Spinal cord (tissue), 10 donors: ENCODE measurements around the gene ZNF43. TPM values are rescaled to one million over a fixed set of nuclear protein-coding genes. Genes with fewer than 3 reads are reported as not detected.
"Not testable (repeated sequence)": the region's sequence is repeated elsewhere in the genome, so short reads cannot be mapped to it uniquely, and the experiment has no call there.

Source experiments
- DNase-seq, 6 donors: peaks; one replicate each; pipeline versions ENCODE4 v3.0.0 to v3.0.0-alpha.2; 2013 to 2015; ENCODE audit warnings: low spot score in 6 of 6, low read depth in 4 of 6
- H3K27ac ChIP-seq: one replicate; pipeline ENCODE4 v1.5.1; 2013; ENCODE audit warnings: low read depth, low read length, control low read depth
- H3K27me3 ChIP-seq: one replicate; pipeline ENCODE4 v1.6.1; 2013; ENCODE audit warnings: low read length; ENCODE audit not compliant: control insufficient read depth, insufficient read depth
- H3K36me3 ChIP-seq: one replicate; pipeline ENCODE4 v1.6.1; 2013; ENCODE audit warnings: low read length; ENCODE audit not compliant: control insufficient read depth, insufficient read depth
- H3K4me1 ChIP-seq: one replicate; pipeline ENCODE4 v1.6.1; 2013; ENCODE audit warnings: low read length; ENCODE audit not compliant: control insufficient read depth, insufficient read depth
- H3K4me3 ChIP-seq: one replicate; pipeline ENCODE4 v1.5.1; 2013; ENCODE audit warnings: low read depth, low read length, control low read depth
- H3K9me3 ChIP-seq: one replicate; pipeline ENCODE4 v1.6.1; 2013; ENCODE audit warnings: low read length; ENCODE audit not compliant: control insufficient read depth, insufficient read depth
- WGBS: methylation state at CpG from one replicate; pipeline ENCODE4 v1.1.5; 2013; ENCODE audit warnings: missing lambda C conversion rate; ENCODE audit not compliant: insufficient coverage; 5-methylcytosine and 5-hydroxymethylcytosine counted together
- long read RNA-seq, 4 donors: transcript quantifications; one replicate each; lab custom pipeline, GENCODE V29; 2026
- polyA plus RNA-seq, 2 donors: library from polyadenylated mRNA; unstranded; fragments of 120-200 nt; gene quantifications; one replicate each; pipeline ENCODE4 v1.2.1, GENCODE V29; 2013; ENCODE audit not compliant: insufficient read length in 2 of 2
- total RNA-seq, 2 donors: library from RNA; depleted of rRNA in 1 of 2; stranded (reverse); fragments of 120-200 nt in 1 of 2; fragments of >200 nt in 1 of 2; gene quantifications; one replicate each; pipeline versions ENCODE4 v1.2.3 to v1.2.4, GENCODE V29; 2013 to 2014
- donor health status: healthy.

Gene ZNF43
- 10 to 100 TPM; 30.5 to 31.7 TPM for total RNA-seq
- 10 to 100 TPM; 19.6 to 21.5 TPM for polyA plus RNA-seq
- long read RNA-seq, donor 1, full-length matches to known transcripts = 9 of 9 reads
- long read RNA-seq, donor 1, partial matches to known transcripts = 0 of 9 reads
- long read RNA-seq, donor 1, other reads (novel, unspliced or antisense) = 0 of 9 reads
- long read RNA-seq, donor 2, partial matches to known transcripts = 0 of 2 reads
- long read RNA-seq, donor 2, other reads (novel, unspliced or antisense) = 0 of 2 reads
- long read RNA-seq, donor 3, partial matches to known transcripts = 0 of 4 reads
- long read RNA-seq, donor 3, other reads (novel, unspliced or antisense) = 0 of 4 reads
- long read RNA-seq, donor 4, full-length matches to known transcripts = 6 of 6 reads
- long read RNA-seq, donor 4, partial matches to known transcripts = 0 of 6 reads
- long read RNA-seq, donor 4, other reads (novel, unspliced or antisense) = 0 of 6 reads

DNA sequence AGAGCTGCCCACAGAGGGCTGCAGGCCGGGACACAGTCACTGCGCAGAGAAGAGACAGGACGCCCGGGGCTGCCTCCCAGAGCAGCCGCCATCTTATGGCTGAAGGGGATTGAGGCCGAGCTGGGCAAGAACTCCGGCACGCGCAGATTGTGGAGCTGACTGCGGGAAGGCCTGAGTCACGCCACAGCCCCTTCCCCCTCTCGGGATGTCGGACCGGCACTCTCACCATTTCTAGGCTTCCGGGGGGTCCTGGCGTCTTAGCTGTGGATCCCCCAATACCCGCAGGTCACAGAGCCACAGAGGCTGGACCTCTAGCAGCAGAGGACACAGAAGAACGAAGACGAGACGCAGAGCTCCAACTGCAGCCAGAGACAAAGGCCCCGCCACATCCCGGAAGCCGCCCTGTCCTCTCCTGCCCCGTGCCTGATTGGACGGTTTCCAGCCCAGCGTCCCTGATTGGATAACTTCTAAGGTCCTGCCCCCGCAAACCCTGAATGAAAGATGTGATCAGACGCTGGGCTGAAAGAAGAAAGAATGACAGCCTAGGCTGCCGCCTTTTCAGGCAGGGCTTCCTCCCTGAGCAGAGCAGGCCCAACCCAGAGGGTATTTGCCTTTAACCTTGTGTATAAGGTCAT is at the start of gene ZNF43:
Gene ZNF43 (minus strand): TSS at position 373 of the 635 bp plus-strand sequence. CDS start 144 bp downstream, at position 229.
- peak within 1 kb of the TSS; percentile 82 for H3K27ac ChIP-seq
- H3K36me3 ChIP-seq = peaks cover 7% of the 10 kb centered on the region
- DNase-seq = peak; percentile 93 to 99 (median 96)
- H3K4me3 ChIP-seq = peak within 1 kb of the TSS; percentile 58
- WGBS = 0% methylated on average over 28 of the region's 29 CpGs
- peaks cover 12% of the 10 kb centered on the region for H3K4me1 ChIP-seq
- H3K9me3 ChIP-seq = peaks cover 4% of the 10 kb centered on the region
- no peaks in the 10 kb centered on the region for H3K27me3 ChIP-seq

DNA sequence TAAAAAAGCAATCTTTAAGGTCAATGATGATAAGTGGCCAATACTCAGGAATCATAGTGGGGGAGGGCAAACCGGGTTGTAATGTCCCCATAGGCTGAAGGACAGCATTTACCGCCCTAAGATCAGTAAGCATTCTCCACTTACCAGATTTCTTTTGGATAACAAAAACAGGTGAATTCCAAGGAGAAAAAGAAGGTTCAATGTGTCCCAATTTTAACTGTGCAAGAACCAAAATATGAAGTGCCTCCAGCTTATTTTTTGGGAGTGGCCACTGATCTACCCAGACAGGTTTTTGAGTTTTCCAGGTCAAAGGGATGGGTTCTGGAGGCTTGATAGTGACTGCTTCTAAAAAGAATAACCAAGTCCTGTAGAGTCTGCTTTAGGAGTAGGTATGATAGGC is 49.5 kb upstream of the ZNF43 start:
- not testable (repeated sequence) for H3K36me3 ChIP-seq, H3K4me1 ChIP-seq, H3K4me3 ChIP-seq, H3K27me3 ChIP-seq, DNase-seq, H3K27ac ChIP-seq, H3K9me3 ChIP-seq
- WGBS = no CpG with 5 or more reads among the region's 2 CpGs

DNA sequence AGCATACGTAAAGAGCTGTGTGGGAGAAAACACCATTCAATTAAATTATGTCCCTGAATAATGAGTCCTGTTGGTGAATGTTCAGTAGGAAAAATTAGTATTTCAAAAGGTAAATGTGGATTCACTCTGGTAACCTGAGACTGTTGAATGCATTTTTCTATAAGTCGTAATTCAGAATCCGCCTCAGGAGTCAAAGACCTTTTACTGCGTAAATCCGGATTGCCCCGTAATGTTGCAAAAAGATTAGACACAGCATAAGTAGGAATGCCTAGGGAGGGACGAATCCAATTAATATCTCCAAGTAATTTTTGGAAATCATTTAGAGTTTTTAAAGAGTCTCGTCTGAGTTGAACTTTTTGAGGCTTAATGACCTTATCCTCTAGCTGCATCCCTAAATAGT is 48.8 kb upstream of the ZNF43 start:
- H3K9me3 ChIP-seq, H3K27ac ChIP-seq, H3K4me1 ChIP-seq, H3K4me3 ChIP-seq, H3K27me3 ChIP-seq, DNase-seq, H3K36me3 ChIP-seq: not testable (repeated sequence)
- WGBS = no CpG with 5 or more reads among the region's 8 CpGs

DNA sequence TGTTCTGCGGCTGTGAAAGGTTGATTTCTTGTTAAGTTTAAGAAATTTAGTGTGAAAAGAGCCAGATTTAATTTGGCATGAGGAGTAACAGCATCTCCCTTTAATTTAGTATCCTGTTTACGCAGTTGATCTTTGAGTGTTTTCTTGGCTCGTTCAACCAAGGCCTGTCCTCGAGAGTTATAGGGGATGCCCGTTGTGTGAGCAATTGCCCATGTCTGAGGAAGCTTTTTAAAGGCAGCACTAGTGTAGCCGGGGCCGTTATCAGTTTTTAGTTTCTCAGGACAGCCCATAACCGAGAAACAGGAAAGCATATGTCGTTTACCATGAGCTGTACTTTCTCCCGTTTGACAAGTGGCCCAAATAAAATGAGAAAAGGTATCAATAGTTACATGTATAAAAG is 47.5 kb upstream of the ZNF43 start:
- Histone ChIP-seq H3K27me3 (no peaks in the 10 kb centered on the region), H3K36me3 (no peaks in the 10 kb centered on the region), H3K4me1 (no peaks in the 10 kb centered on the region), H3K27ac (no peak overlapping the region), H3K4me3 (no peak overlapping the region), H3K9me3 (no peaks in the 10 kb centered on the region)
- WGBS = 81% methylated on average over 10 of the region's 10 CpGs
- DNase-seq = no peak

DNA sequence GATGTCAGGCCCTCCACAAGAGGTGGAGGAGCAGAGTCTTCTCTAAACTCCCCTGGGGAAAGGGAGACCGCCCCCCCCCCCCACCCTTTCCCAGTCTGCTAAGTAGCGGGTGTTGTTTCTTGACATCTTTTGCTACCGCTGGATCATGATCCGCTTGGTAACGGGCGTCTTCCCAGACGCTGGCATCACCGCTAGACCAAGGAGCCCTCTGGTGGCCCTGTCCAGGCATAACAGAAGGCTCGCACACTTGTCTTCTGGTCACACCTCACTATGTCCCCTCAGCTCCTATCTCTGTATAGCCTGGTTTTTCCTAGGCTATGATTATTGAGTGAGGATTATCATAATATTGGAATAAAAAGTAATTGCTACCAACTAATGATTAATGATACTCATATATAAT is 44.8 kb upstream of the ZNF43 start:
- H3K36me3 ChIP-seq, H3K27me3 ChIP-seq, H3K4me1 ChIP-seq, H3K4me3 ChIP-seq, H3K27ac ChIP-seq, H3K9me3 ChIP-seq, DNase-seq: not testable (repeated sequence)
- WGBS = no CpG with 5 or more reads among the region's 9 CpGs

DNA sequence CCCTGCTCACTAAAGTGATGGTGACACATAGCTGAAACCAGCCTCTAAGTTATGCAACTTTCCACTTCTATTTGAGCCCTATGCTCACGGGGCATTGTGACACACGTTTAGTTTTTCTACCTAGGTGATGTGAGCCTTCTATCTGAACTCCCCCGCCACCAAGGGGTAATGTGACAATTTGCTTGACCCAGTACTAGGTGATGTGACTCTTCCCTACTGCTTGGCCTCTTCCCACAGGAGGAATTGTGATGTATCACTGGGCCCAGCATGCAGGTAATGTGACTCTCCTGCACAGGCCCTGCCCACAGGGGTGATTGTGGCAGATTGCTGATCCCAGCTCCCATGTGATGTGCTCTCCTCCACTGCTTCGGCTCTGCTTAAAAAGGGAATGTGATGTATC is 42.7 kb upstream of the ZNF43 start:
- no peaks in the 10 kb centered on the region for H3K36me3 ChIP-seq
- H3K27ac ChIP-seq = no peak overlapping the region
- H3K9me3 ChIP-seq = no peaks in the 10 kb centered on the region
- H3K4me3 ChIP-seq = no peak overlapping the region
- H3K27me3 ChIP-seq = no peaks in the 10 kb centered on the region
- WGBS = 84% methylated on average over 2 of the region's 4 CpGs
- no peak for DNase-seq
- no peaks in the 10 kb centered on the region for H3K4me1 ChIP-seq

DNA sequence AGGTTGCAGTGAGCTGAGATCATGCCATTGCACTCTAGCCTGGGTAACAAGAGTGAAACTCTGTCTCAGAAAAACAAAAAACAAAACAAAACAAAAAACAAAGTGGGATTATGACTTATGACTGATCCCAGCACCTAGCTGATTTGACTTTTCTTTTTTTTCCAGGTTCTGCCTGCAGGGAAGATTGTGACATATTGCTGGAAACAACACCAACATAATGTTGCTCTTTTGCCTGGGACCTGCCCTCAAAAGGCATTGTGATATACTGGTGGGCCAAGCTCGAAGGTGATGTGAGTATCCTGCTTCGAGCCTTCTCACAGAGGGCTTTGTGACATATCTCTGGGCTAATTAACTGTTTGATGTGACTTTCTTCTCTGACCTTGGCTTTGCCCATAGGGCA is 42.0 kb upstream of the ZNF43 start:
- no peaks in the 10 kb centered on the region for H3K4me1 ChIP-seq
- no peak overlapping the region for H3K4me3 ChIP-seq
- H3K9me3 ChIP-seq = no peaks in the 10 kb centered on the region
- no peaks in the 10 kb centered on the region for H3K27me3 ChIP-seq
- no peaks in the 10 kb centered on the region for H3K36me3 ChIP-seq
- 83% methylated on average over 2 of the region's 2 CpGs for WGBS
- DNase-seq = no peak
- no peak overlapping the region for H3K27ac ChIP-seq

DNA sequence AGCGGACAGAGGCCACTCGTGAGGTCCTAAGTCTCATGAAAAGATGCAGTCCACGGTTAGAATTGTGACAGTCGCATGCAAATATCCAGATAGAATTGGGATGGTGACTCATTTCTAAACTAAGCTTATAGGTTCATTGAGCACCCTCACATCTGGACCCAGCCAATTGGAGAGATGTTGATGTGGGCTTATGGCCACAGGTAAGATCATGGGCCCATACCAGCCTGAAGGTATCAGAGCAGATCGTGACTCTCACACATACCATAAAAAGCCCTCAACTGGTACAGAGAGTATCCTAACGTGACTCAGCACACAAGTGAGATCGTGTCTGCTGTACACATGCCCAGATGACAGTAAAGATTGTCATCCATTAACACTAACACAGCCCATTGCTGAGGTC is 40.6 kb upstream of the ZNF43 start:
- 100% methylated on average over 3 of the region's 7 CpGs for WGBS
- not testable (repeated sequence) for H3K27me3 ChIP-seq, H3K9me3 ChIP-seq, H3K27ac ChIP-seq, DNase-seq, H3K36me3 ChIP-seq, H3K4me1 ChIP-seq, H3K4me3 ChIP-seq

DNA sequence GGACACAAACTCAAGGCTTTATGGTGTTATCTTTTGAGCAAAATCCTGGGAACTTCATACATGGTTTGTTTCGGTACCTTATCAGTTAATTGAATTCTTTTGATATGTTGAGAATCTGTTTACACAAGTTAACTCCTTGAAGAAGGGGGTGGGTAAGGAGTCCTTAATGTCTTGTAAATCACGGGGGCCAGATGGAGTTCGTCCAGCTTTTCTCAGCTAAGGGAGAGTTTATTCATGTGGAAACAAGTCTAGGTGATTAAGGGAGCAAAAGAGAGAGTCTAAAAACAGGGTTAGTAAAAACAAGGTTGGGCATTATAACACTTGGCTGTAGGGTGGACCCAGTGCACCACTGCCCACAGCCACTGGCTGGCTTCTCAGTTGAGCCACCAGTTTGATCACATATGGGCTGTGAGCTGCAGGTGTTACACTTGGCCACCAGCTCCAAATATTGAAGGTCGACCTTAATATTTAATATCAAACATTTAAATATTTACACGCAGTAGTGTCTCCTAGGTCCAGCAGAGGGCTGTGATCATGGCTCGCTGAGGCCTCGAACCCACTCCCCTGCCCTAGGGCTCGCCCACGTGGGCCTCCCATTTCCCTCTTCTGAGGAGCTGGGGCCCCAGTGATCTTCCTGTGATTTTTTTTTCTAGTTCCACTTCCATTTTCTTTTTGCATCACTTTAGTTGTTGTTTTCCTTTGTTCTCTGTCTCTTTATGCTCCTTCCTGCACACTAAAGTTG is 21.0 kb upstream of the ZNF43 start:
- H3K27me3 ChIP-seq = no peaks in the 10 kb centered on the region
- H3K4me3 ChIP-seq = no peak overlapping the region
- WGBS = 51% methylated on average over 9 of the region's 9 CpGs
- H3K9me3 ChIP-seq = no peaks in the 10 kb centered on the region
- no peak for DNase-seq
- H3K27ac ChIP-seq = no peak overlapping the region
- no peaks in the 10 kb centered on the region for H3K36me3 ChIP-seq
- peaks cover 3% of the 10 kb centered on the region for H3K4me1 ChIP-seq
